Neural cell (in vitro differentiated cells): ENCODE data around the gene FBXW8.

ENCODE experiments used
- CTCF ChIP-seq: fragments of 450-650 bp; IDR thresholded peaks from 2 replicates; pipeline ENCODE4 v1.5.1; 2014; ENCODE audit warnings: antibody characterized with exemption, mild to moderate bottlenecking, moderate library complexity; ENCODE audit not compliant: poor library complexity, severe bottlenecking
- EP300 ChIP-seq: fragments of 450-650 bp; conservative IDR thresholded peaks from 2 replicates; pipeline ENCODE4 v1.6.1; 2014; ENCODE audit warnings: antibody characterized with exemption, mild to moderate bottlenecking, moderate library complexity; ENCODE audit not compliant: poor library complexity, severe bottlenecking
- POLR2AphosphoS5 ChIP-seq: IDR thresholded peaks from 2 replicates; pipeline ENCODE4 v1.6.1; 2012
- RAD21 ChIP-seq: fragments of 450-650 bp; conservative IDR thresholded peaks from 2 replicates; pipeline ENCODE4 v1.6.1; 2014; ENCODE audit warnings: antibody characterized with exemption, mild to moderate bottlenecking, moderate library complexity
- REST ChIP-seq: IDR thresholded peaks from 2 replicates; pipeline ENCODE4 v1.6.1; 2012; ENCODE audit warnings: borderline replicate concordance

GRCh38 chr12:117045160-117046010 lies 134.6 kb downstream of the FBXW8 start:
- no peak for TF ChIP-seq CTCF
- TF ChIP-seq EP300 = no peak
- TF ChIP-seq REST = no peak
- no peak for TF ChIP-seq POLR2AphosphoS5
- TF ChIP-seq RAD21 = no peak
